ENCODE results near the gene DMRT2. TPM values are rescaled to one million over a fixed set of nuclear protein-coding genes. Genes with fewer than 3 reads are reported as not detected.

Gene DMRT2
- total RNA-seq, 1 donor from 2014 or later, result not detected

DNA sequence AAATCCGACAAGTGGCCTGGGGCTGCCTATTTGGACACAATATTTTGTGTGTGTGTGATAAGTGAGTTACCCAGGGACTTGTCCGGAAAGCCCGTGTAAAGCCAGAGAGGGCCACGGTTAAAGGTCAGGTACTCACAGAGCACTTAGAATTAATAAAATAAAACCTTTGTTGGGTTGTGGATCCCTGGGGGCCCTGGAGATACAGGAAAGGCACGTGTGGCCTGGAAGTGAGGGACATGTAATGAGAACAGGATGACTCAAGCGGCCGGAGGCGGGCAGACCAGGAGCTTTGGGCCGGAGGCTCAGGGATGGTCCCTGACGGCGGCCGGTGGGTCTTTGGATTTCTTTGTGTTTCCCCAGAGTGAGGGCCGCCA is 1.0 kb downstream of the DMRT2 start:
- no peaks in the 10 kb centered on the region for H3K36me3 Mint-ChIP-seq
- Histone ChIP-seq H3K9me3 (ENCODE audit: low read depth) (no peaks in the 10 kb centered on the region), H3K9ac (no peak overlapping the region), H3K4me3 (peak overlapping the region; percentile 28), H3K27ac (no peak overlapping the region), H2AFZ (replicated peaks) (no peak overlapping the region), H3F3A (ENCODE audit: low read depth) (no peaks in the 10 kb centered on the region), H3K27me3 (peaks cover 21% of the 10 kb centered on the region), H3K36me3 (no peaks in the 10 kb centered on the region), H4K20me1 (ENCODE audit: low read depth) (no peaks in the 10 kb centered on the region), H3K4me1 (no peaks in the 10 kb centered on the region), H3K4me2 (peak overlapping the region; percentile 47), H3K79me2 (ENCODE audit: low read depth) (no peaks in the 10 kb centered on the region)
- no peak overlapping the region for H3K27ac Mint-ChIP-seq
- no peak for DNase-seq (ENCODE audit: low spot score)
- H3K4me3 Mint-ChIP-seq, result peak overlapping the region; percentile 79
- peaks cover 91% of the 10 kb centered on the region for H3K27me3 Mint-ChIP-seq (ENCODE audit: insufficient read depth, low read depth)
- peaks cover 34% of the 10 kb centered on the region for H3K4me1 Mint-ChIP-seq
- H3K9me3 Mint-ChIP-seq, result peaks cover 3% of the 10 kb centered on the region
- TF ChIP-seq EZH2phosphoT487 (IDR thresholded peaks at IDR 0.05) (no peak), EZH2 (IDR thresholded peaks at IDR 0.05) (no peak)
- TF ChIP-seq, protein P1, sequence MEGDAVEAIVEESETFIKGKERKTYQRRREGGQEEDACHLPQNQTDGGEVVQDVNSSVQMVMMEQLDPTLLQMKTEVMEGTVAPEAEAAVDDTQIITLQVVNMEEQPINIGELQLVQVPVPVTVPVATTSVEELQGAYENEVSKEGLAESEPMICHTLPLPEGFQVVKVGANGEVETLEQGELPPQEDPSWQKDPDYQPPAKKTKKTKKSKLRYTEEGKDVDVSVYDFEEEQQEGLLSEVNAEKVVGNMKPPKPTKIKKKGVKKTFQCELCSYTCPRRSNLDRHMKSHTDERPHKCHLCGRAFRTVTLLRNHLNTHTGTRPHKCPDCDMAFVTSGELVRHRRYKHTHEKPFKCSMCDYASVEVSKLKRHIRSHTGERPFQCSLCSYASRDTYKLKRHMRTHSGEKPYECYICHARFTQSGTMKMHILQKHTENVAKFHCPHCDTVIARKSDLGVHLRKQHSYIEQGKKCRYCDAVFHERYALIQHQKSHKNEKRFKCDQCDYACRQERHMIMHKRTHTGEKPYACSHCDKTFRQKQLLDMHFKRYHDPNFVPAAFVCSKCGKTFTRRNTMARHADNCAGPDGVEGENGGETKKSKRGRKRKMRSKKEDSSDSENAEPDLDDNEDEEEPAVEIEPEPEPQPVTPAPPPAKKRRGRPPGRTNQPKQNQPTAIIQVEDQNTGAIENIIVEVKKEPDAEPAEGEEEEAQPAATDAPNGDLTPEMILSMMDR (IDR thresholded peaks at IDR 0.05), result no peak

DNA sequence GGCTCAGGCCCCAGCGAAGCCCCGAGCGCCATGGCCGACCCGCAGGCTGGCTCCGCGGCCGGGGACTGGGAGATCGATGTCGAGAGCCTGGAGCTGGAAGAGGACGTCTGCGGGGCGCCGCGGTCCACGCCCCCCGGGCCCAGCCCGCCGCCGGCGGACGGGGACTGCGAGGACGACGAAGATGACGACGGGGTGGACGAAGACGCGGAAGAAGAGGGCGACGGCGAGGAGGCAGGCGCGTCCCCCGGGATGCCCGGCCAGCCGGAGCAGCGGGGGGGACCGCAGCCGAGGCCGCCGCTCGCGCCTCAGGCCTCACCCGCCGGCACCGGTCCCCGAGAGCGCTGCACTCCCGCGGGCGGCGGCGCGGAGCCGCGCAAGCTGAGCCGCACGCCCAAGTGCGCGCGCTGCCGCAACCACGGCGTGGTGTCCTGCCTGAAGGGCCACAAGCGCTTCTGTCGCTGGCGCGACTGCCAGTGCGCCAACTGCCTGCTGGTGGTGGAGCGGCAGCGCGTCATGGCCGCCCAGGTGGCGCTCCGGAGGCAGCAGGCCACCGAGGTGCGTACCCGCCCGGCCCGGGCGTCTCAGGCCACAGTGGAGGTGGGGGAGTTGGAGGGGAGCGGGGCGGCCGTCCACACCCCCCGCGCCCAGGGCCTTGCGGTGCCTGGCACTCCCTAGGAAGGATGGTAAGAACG is 1.6 kb downstream of the DMRT2 start:
- peak overlapping the region; percentile 50 for H2AFZ ChIP-seq (replicated peaks)
- peak; percentile 67 for DNase-seq (ENCODE audit: low spot score)
- H3F3A ChIP-seq (ENCODE audit: low read depth), result no peaks in the 10 kb centered on the region
- TF ChIP-seq EZH2 (IDR thresholded peaks at IDR 0.05), result no peak
- TF ChIP-seq, protein P1 (IDR thresholded peaks at IDR 0.05), result peak; percentile 14
- peak overlapping the region; percentile 47 for H3K4me2 ChIP-seq
- H3K79me2 ChIP-seq (ENCODE audit: low read depth), result no peaks in the 10 kb centered on the region
- no peak overlapping the region for H3K9ac ChIP-seq
- Mint-ChIP-seq H3K36me3 (no peaks in the 10 kb centered on the region), H3K9me3 (peaks cover 3% of the 10 kb centered on the region), H3K27ac (no peak overlapping the region), H3K4me3 (peak overlapping the region; percentile 83), H3K27me3 (ENCODE audit: insufficient read depth, low read depth) (peaks cover 91% of the 10 kb centered on the region), H3K4me1 (peaks cover 36% of the 10 kb centered on the region)
- peak overlapping the region; percentile 28 for H3K4me3 ChIP-seq
- no peaks in the 10 kb centered on the region for H3K36me3 ChIP-seq
- peaks cover 21% of the 10 kb centered on the region for H3K27me3 ChIP-seq
- no peaks in the 10 kb centered on the region for H3K9me3 ChIP-seq (ENCODE audit: low read depth)
- no peaks in the 10 kb centered on the region for H3K4me1 ChIP-seq
- H3K27ac ChIP-seq, result no peak overlapping the region
- H4K20me1 ChIP-seq (ENCODE audit: low read depth), result no peaks in the 10 kb centered on the region

DNA sequence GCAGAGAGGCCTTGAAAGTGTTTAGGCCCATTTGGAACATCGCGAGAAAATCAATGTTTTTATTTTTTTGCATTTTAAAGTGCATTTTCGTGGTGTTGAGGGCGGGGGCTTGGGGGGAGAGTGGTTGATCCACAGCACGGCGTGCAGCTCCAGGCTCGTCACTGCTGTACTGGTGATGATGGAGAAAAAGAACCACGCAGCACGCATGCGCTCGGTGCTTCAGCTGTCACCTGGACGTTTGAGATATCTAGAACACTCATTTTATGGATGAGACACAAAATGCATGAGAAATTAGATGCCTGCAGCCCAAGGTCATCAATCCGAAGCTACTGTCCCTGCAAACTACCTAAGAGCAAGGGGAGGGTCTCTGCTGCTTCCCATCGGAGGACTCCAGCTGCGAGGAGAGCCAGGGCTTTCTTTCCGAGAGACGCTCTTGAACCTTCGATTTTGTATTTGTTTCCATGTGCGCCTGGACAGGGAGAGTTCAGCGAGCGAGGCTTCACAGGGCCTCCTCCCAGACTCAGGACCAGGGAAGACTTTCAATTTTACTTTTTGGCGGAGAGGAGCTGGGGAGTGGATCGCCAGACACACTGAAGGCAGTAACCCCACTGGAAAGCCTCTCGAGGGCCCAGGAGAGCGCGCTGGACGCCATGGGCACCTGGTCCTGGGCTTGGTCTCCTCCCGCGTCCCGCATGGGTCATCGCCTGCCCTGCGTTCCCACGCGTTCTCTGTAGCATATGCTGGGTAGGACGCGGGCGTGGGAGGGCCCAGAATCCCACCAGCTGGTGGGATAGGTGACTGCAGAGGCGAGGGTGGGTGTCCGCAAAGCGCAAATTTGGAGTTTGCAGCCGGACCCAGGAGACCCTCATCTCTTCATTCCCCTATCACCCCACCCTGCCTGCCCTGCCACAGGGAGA is 2.5 kb downstream of the DMRT2 start:
- no peaks in the 10 kb centered on the region for H3K36me3 ChIP-seq
- H3K4me3 ChIP-seq, result peak overlapping the region; percentile 28
- no peak for DNase-seq (ENCODE audit: low spot score)
- no peak overlapping the region for H3K27ac ChIP-seq
- Mint-ChIP-seq H3K27me3 (ENCODE audit: insufficient read depth, low read depth) (peaks cover 86% of the 10 kb centered on the region), H3K4me3 (peak overlapping the region; percentile 83), H3K36me3 (no peaks in the 10 kb centered on the region), H3K4me1 (peaks cover 31% of the 10 kb centered on the region), H3K9me3 (peaks cover 3% of the 10 kb centered on the region), H3K27ac (no peak overlapping the region)
- no peaks in the 10 kb centered on the region for H3K9me3 ChIP-seq (ENCODE audit: low read depth)
- H3K27me3 ChIP-seq, result peaks cover 21% of the 10 kb centered on the region
- H3K4me1 ChIP-seq, result no peaks in the 10 kb centered on the region
- TF ChIP-seq EZH2phosphoT487 (IDR thresholded peaks at IDR 0.05) (no peak), EZH2 (IDR thresholded peaks at IDR 0.05) (no peak)
- TF ChIP-seq, protein P1 (IDR thresholded peaks at IDR 0.05), result no peak
- H3K79me2 ChIP-seq (ENCODE audit: low read depth), result no peaks in the 10 kb centered on the region
- H3K9ac ChIP-seq, result no peak overlapping the region
- H3K4me2 ChIP-seq, result peak overlapping the region; percentile 47
- H2AFZ ChIP-seq (replicated peaks), result peak overlapping the region; percentile 50
- H3F3A ChIP-seq (ENCODE audit: low read depth), result no peaks in the 10 kb centered on the region
- H4K20me1 ChIP-seq (ENCODE audit: low read depth), result no peaks in the 10 kb centered on the region
